IMR-90 (cell line): ENCODE results near the gene CLTCL1. TPM values are rescaled to one million over a fixed set of nuclear protein-coding genes. Genes with fewer than 3 reads are reported as not detected.

Source experiments
- ATAC-seq: fragments of 200-7000 bp; cut with Tn5 transposase; 2 replicates; pipeline ENCODE4 v1.9.1; 2020; ENCODE audit warnings: low read depth, mild to moderate bottlenecking, moderate library complexity
- BruUV-seq: library from RNA; stranded (reverse); fragments of 400-500 nt; replicated peaks from 2 replicates; lab custom pipeline; 2021; lab: Mats Ljungman, UMichigan
- CTCF ChIA-PET: fragments of 300-600 bp; formaldehyde crosslinking; extraction: SDS; loops from one replicate; lab custom pipeline; 2021; ENCODE audit warnings: antibody characterized with exemption; lab: Yijun Ruan, JAX
- POLR2A ChIA-PET: fragments of 300-600 bp; sonication (Branson Sonifier 250); formaldehyde crosslinking; loops from one replicate; lab custom pipeline; 2022; ENCODE audit warnings: antibody characterized with exemption; ENCODE audit not compliant: unreplicated experiment; lab: Charles Lee
- DNase-seq: peaks from one replicate; pipeline ENCODE4 v3.0.0; 2013
- H2AFZ ChIP-seq: replicated peaks from 2 replicates; pipeline ENCODE3; 2013; ENCODE audit warnings: low read length, mild to moderate bottlenecking; ENCODE audit not compliant: poor library complexity
- H2AK5ac ChIP-seq: 2 replicates; pipeline ENCODE4 v1.6.1; 2013; ENCODE audit warnings: low read depth, low read length, inconsistent platforms
- H2AK9ac ChIP-seq: replicated peaks from 2 replicates; pipeline ENCODE3; 2013; ENCODE audit warnings: mild to moderate bottlenecking, low read depth, low read length, moderate library complexity; ENCODE audit not compliant: poor library complexity
- H2BK120ac ChIP-seq: 2 replicates; pipeline ENCODE4 v1.6.1; 2013; ENCODE audit warnings: low read depth, low read length, inconsistent platforms
- H2BK15ac ChIP-seq: 3 replicates; pipeline ENCODE4 v1.6.1; 2013; ENCODE audit warnings: low read depth, low read length, inconsistent platforms
- H2BK20ac ChIP-seq: 2 replicates; pipeline ENCODE4 v1.6.1; 2013; ENCODE audit warnings: low read depth, mild to moderate bottlenecking, inconsistent platforms, low read length, moderate library complexity
- H2BK5ac ChIP-seq: 2 replicates; pipeline ENCODE4 v1.6.1; 2013; ENCODE audit warnings: mild to moderate bottlenecking, low read depth, low read length, inconsistent platforms; ENCODE audit not compliant: poor library complexity, severe bottlenecking
- H3K14ac ChIP-seq: replicated peaks from 2 replicates; pipeline ENCODE4 v1.6.1; 2013; ENCODE audit warnings: low read depth, low read length, inconsistent platforms
- H3K18ac ChIP-seq: 2 replicates; pipeline ENCODE4 v1.6.1; 2013; ENCODE audit warnings: low read depth, low read length, control low read depth
- H3K23ac ChIP-seq: 2 replicates; pipeline ENCODE4 v1.6.1; 2013; ENCODE audit warnings: low read depth, low read length, inconsistent platforms
- H3K27ac ChIP-seq: 2 replicates; pipeline ENCODE4 v1.5.1; 2013; ENCODE audit warnings: mild to moderate bottlenecking, control low read depth, low read length; ENCODE audit not compliant: insufficient read depth
- H3K27me3 ChIP-seq: 2 replicates; pipeline ENCODE4 v1.6.1; 2013; ENCODE audit warnings: low read length; ENCODE audit not compliant: control insufficient read depth, insufficient read depth
- H3K36me3 ChIP-seq: 2 replicates; pipeline ENCODE4 v1.6.1; 2013; ENCODE audit warnings: low read length, mixed read lengths; ENCODE audit not compliant: control insufficient read depth, insufficient read depth
- H3K4ac ChIP-seq: 2 replicates; pipeline ENCODE4 v1.6.1; 2013; ENCODE audit warnings: low read depth, low read length, inconsistent platforms
- H3K4me1 ChIP-seq: 2 replicates; pipeline ENCODE4 v1.6.1; 2013; ENCODE audit warnings: low read length, mixed read lengths; ENCODE audit not compliant: control insufficient read depth, insufficient read depth
- H3K4me2 ChIP-seq: 2 replicates; pipeline ENCODE4 v1.6.1; 2013; ENCODE audit warnings: low read depth, mild to moderate bottlenecking, control low read depth, low read length, moderate library complexity
- H3K4me3 ChIP-seq: 2 replicates; pipeline ENCODE4 v1.5.1; 2013; ENCODE audit warnings: low read depth, mild to moderate bottlenecking, control low read depth, low read length, moderate library complexity; ENCODE audit not compliant: insufficient read depth
- H3K56ac ChIP-seq: 2 replicates; pipeline ENCODE4 v1.6.1; 2013; ENCODE audit warnings: low read length, inconsistent platforms; ENCODE audit not compliant: insufficient read depth; ENCODE audit errors: extremely low read depth
- H3K79me1 ChIP-seq, 2 experiments: 2 replicates each; pipeline ENCODE4 v1.6.1; 2013; ENCODE audit warnings: low read length in 2 of 2, inconsistent platforms in 1 of 2, low read depth in 1 of 2
- H3K9ac ChIP-seq: 2 replicates; pipeline ENCODE4 v1.6.1; 2013; ENCODE audit warnings: low read depth, low read length, control low read depth
- H3K9me1 ChIP-seq: 2 replicates; pipeline ENCODE4 v1.6.1; 2013; ENCODE audit warnings: low read length, inconsistent platforms; ENCODE audit not compliant: insufficient read depth
- H3K9me3 ChIP-seq: 2 replicates; pipeline ENCODE4 v1.6.1; 2013; ENCODE audit warnings: low read length; ENCODE audit not compliant: control insufficient read depth, insufficient read depth
- H4K20me1 ChIP-seq: 2 replicates; pipeline ENCODE4 v1.6.1; 2013; ENCODE audit warnings: low read length, inconsistent platforms; ENCODE audit not compliant: insufficient read depth
- H4K5ac ChIP-seq: 2 replicates; pipeline ENCODE4 v1.6.1; 2013; ENCODE audit warnings: mild to moderate bottlenecking, low read depth, low read length, control low read depth
- H4K8ac ChIP-seq, 2 experiments: 2 replicates each; pipeline ENCODE4 v1.6.1; 2013; ENCODE audit warnings: low read depth in 2 of 2, low read length in 2 of 2, control low read depth in 1 of 2, inconsistent platforms in 1 of 2
- H4K91ac ChIP-seq: 2 replicates; pipeline ENCODE4 v1.6.1; 2013; ENCODE audit warnings: low read depth, low read length, inconsistent platforms; ENCODE audit not compliant: insufficient read depth
- BHLHE40 ChIP-seq: fragments of 150-350 bp; IDR thresholded peaks from 2 replicates; pipeline ENCODE4 v1.6.1; 2016; ENCODE audit warnings: mild to moderate bottlenecking, low read depth, low read length
- CEBPB ChIP-seq: IDR thresholded peaks from 2 replicates; pipeline ENCODE4 v1.6.1; 2012; ENCODE audit warnings: low read depth, low read length, improper control_type of control experiment
- ELK1 ChIP-seq: fragments of 150-350 bp; IDR thresholded peaks from 2 replicates; pipeline ENCODE4 v1.6.1; 2016; ENCODE audit warnings: low read depth, mild to moderate bottlenecking, low read length, moderate library complexity, borderline replicate concordance
- MAZ ChIP-seq: IDR thresholded peaks from 2 replicates; pipeline ENCODE4 v1.6.1; 2012; ENCODE audit warnings: low read depth, mild to moderate bottlenecking, low read length, improper control_type of control experiment, moderate library complexity, borderline replicate concordance
- MXI1 ChIP-seq: IDR thresholded peaks from 2 replicates; pipeline ENCODE4 v1.6.1; 2012; ENCODE audit warnings: low read depth, mild to moderate bottlenecking, low read length, moderate library complexity, borderline replicate concordance
- POLR2A ChIP-seq: IDR thresholded peaks from 2 replicates; pipeline ENCODE4 v1.6.1; 2012; ENCODE audit warnings: mild to moderate bottlenecking, low read depth, low read length
- RCOR1 ChIP-seq: IDR thresholded peaks from 2 replicates; pipeline ENCODE4 v1.6.1; 2012; ENCODE audit warnings: mild to moderate bottlenecking, low read length, improper control_type of control experiment; ENCODE audit not compliant: insufficient replicate concordance
- SMC3 ChIP-seq: fragments of 150-350 bp; IDR thresholded peaks from 2 replicates; pipeline ENCODE4 v1.6.1; 2016; ENCODE audit warnings: low read depth, mild to moderate bottlenecking, antibody characterized with exemption, low read length, moderate library complexity
- WGBS, 2 experiments: methylation state at CpG; one replicate each; pipeline versions ENCODE4 v1.1.5 to v1.1.7; 2013; ENCODE audit warnings: missing lambda C conversion rate in 2 of 2; ENCODE audit not compliant: insufficient read length in 1 of 2; ENCODE audit errors: extremely low coverage in 2 of 2; 5-methylcytosine and 5-hydroxymethylcytosine counted together
- dilution Hi-C: fragments of 300-500 bp; cut with HindIII; formaldehyde crosslinking; loops from one replicate; pipeline ENCODE4 v1.14.3; 2018; ENCODE audit warnings: low sequenced_read_pairs; ENCODE audit not compliant: unreplicated experiment
- in situ Hi-C: fragments of 300-500 bp; cut with MboI; formaldehyde crosslinking; loops from 3 replicates; pipeline ENCODE4 v1.14.3; 2019; ENCODE audit warnings: low sequenced_read_pairs, inconsistent platforms, mixed read lengths
- intact Hi-C: fragments of 100-400 bp; cut with micrococcal nuclease; formaldehyde crosslinking; loops from 2 replicates; pipeline ENCODE4 v1.10.0; 2022
- polyA plus RNA-seq, 3 experiments: library from polyadenylated mRNA; depleted of rRNA; stranded (reverse); fragments of >200 nt; gene quantifications; 2 replicates each; pipeline ENCODE4 v1.2.3, GENCODE V29; 2012; ENCODE audit warnings: low replicate concordance in 1 of 3
- total RNA-seq: library from RNA; depleted of rRNA; stranded (reverse); fragments of >200 nt; gene quantifications from 2 replicates; pipeline ENCODE4 v1.2.3, GENCODE V29; 2012
- TF ChIP-seq, protein P1 (sequence below): fragments of 150-350 bp; IDR thresholded peaks from 2 replicates; pipeline ENCODE4 v1.6.1; 2017; ENCODE audit warnings: mild to moderate bottlenecking, antibody characterized with exemption, low read length, low read depth

CLTCL1 gene
- total and polyA plus RNA-seq, 2 of the 4 experiments (the other 2 are of a cell fraction) = 6.2 to 8.1 TPM

DNA sequence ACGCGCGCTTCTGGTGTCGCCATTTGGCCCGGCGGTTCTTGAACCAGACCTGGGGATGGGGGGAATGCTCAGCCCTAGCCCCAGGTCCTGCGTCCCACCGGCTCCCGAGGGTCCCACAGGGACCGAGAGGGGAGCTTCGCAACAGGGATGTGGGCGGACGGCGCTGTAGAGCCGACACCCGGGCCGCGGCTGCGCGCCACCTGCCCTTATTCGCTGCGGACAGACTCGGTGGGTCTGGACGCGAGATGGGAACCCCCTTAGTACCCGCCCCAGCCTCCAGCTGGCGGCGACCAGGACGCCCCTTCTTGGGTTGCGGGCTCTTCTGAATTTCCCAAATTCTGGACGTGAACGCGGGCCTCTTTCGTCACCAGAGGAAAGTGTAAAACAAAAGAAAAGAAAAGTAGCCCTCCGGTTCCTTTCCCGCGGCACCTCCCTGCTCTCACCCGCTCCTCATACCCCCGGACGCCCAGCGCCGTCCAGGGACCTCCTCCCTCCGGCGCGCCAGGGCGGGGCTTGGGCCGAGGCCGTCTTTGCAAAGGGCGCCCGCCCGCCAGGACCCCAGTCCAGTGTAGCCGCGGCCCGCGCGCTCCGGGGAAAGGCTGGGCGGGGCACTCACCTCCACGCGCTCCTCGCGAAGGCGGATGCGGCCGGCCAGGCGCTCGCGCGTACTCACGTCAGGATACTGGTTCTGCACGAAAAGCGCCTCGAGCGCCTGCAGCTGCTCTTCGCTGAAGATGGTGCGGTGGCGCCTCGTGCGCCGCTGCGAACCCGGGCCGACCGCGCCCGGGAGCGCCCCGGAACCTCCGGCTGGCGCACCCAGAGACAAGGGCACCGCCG is 142.3 kb downstream of the CLTCL1 start:
- no peak overlapping the region for H3K4me3 ChIP-seq
- no peak overlapping the region for H3K9ac ChIP-seq
- H3K9me1 ChIP-seq = no peaks in the 10 kb centered on the region
- ChIA-PET CTCF (no interaction called here), POLR2A (no interaction called here)
- peaks cover 5% of the 10 kb centered on the region; the same call in 1 of the 2 replicates for H3K9me3 ChIP-seq
- peaks cover 54% of the 10 kb centered on the region for H3K27me3 ChIP-seq
- no peak overlapping the region for H4K91ac ChIP-seq
- H3K4me2 ChIP-seq = no peak overlapping the region
- peak overlapping the region; percentile 58 for H2AFZ ChIP-seq
- no peaks in the 10 kb centered on the region for H3K4me1 ChIP-seq
- H2AK9ac ChIP-seq = no peak overlapping the region
- H3K27ac ChIP-seq = no peak overlapping the region
- 3% methylated on average over 57 of the region's 92 CpGs; no CpG with 5 or more reads in 1 of the 2 experiments for WGBS, 2 experiments
- dilution Hi-C loops (no loop called here), intact Hi-C loops (no loop called here), in situ Hi-C loops (no loop called here)
- no peak overlapping the region for H3K4ac ChIP-seq
- H2BK120ac ChIP-seq = no peak overlapping the region
- H2BK15ac ChIP-seq = no peak overlapping the region
- no peak overlapping the region for H3K23ac ChIP-seq
- no TSS peak for BruUV-seq
- H3K14ac ChIP-seq = no peak overlapping the region
- ATAC-seq (no peak), DNase-seq (no peak)
- peaks cover under 1% of the 10 kb centered on the region in 2 experiments; a peak in 2 of 4 replicates for H3K79me1 ChIP-seq
- TF ChIP-seq ELK1 (no peak), SMC3 (no peak), BHLHE40 (no peak), MXI1 (no peak), RCOR1 (no peak), MAZ (no peak), POLR2A (no peak), CEBPB (no peak)
- TF ChIP-seq, protein P1, sequence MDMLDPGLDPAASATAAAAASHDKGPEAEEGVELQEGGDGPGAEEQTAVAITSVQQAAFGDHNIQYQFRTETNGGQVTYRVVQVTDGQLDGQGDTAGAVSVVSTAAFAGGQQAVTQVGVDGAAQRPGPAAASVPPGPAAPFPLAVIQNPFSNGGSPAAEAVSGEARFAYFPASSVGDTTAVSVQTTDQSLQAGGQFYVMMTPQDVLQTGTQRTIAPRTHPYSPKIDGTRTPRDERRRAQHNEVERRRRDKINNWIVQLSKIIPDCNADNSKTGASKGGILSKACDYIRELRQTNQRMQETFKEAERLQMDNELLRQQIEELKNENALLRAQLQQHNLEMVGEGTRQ = no peak
- H3K56ac ChIP-seq = no peak overlapping the region
- no peaks in the 10 kb centered on the region for H3K36me3 ChIP-seq
- no peak overlapping the region for H4K5ac ChIP-seq
- H2BK20ac ChIP-seq = no peak overlapping the region
- H2AK5ac ChIP-seq = no peak overlapping the region
- H2BK5ac ChIP-seq = no peak overlapping the region
- H3K18ac ChIP-seq = no peak overlapping the region
- H4K8ac ChIP-seq = no peak overlapping the region
- no peaks in the 10 kb centered on the region for H4K20me1 ChIP-seq
